ENCODE data around the gene SLC22A4. TPM values are rescaled to one million over a fixed set of nuclear protein-coding genes. Genes with fewer than 3 reads are reported as not detected.

SLC22A4 gene
- polyA plus RNA-seq, 1 experiment = 19.3 TPM

DNA sequence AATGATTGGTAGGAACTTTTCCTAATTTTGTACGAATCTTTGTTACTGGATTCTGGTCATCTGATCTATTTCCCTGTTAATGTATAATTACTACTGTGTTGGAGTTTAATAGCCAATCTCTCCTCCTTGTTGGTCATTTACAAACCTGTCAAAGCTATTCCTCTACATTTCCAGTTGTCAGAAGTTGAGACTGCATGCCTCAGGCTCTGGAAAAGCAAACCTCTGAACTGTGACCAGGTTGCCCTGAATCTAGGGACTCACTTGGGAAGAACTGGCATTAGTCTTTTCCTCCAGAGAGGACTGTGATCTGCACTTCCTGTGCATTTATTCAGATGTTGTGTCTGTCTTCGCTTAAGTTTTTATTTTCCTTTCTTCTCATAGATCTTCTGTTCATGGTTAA, 20.6 kb upstream of the SLC22A4 start:
- TF ChIP-seq, protein P1, sequence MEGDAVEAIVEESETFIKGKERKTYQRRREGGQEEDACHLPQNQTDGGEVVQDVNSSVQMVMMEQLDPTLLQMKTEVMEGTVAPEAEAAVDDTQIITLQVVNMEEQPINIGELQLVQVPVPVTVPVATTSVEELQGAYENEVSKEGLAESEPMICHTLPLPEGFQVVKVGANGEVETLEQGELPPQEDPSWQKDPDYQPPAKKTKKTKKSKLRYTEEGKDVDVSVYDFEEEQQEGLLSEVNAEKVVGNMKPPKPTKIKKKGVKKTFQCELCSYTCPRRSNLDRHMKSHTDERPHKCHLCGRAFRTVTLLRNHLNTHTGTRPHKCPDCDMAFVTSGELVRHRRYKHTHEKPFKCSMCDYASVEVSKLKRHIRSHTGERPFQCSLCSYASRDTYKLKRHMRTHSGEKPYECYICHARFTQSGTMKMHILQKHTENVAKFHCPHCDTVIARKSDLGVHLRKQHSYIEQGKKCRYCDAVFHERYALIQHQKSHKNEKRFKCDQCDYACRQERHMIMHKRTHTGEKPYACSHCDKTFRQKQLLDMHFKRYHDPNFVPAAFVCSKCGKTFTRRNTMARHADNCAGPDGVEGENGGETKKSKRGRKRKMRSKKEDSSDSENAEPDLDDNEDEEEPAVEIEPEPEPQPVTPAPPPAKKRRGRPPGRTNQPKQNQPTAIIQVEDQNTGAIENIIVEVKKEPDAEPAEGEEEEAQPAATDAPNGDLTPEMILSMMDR (IDR thresholded peaks at IDR 0.05; ENCODE audit: insufficient read depth, low read depth, low read length) = no peak
- no peaks in the 10 kb centered on the region for H3K27me3 ChIP-seq (ENCODE audit: control insufficient read depth, insufficient read depth, low read length)
- ChIA-PET CTCF (interaction anchor here (0.5 to 2.6 kb wide), 12 partner anchors 8 to 629 kb away, joined by 3 to 20 read pairs (median 6); partner anchors contain the start of gene SLC22A4), POLR2A (no interaction called here)
- H3K4me3 ChIP-seq (ENCODE audit: low read depth, low read length) = no peak overlapping the region
- DNase-seq (ENCODE audit: low read depth) = no peak
- H3K36me3 ChIP-seq (ENCODE audit: control insufficient read depth, insufficient read depth, low read length) = peaks cover 15% of the 10 kb centered on the region

DNA sequence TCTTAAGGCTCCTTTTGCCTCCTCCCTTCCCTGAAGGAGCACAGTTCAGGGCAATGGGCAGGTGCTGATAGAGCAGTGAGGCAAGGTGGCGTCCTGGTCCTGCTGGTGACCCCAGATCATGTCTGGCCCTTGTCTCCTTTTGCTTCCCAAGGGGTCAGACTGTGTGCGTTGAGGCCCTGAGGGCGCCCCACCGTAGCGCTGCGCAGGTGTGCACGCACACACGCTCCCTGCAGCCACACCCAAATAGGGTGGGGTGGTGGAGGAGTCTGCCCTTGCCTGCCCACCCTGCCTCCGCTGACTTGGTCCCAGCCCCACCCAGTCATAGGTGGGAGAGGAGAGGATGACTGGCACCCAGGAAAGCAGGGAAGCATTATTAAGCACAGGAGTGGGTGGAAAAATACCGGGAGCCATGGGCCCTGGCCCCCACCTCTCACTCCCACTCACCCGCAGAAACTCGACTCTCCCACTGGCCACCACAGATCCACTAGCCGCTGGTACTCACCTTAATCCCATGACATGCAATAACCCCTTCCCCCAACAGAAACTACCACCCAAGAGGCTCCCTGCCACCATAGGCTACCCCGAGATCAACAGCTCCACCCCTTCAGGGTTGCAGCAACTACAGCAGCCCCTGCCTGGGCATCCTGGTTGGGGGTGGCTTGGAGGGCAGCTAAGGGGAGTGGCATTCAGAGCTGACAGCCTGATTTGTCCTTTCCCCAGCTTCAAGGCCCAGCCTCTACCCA, 20.0 kb upstream of the SLC22A4 start:
- CTCF ChIA-PET = interaction anchor here (0.6 to 2.1 kb wide), 5 partner anchors 17 to 231 kb away, joined by 3 to 12 read pairs (median 5); no protein-coding TSS in a partner anchor
- Histone ChIP-seq H3K27me3 (ENCODE audit: control insufficient read depth, insufficient read depth, low read length) (no peaks in the 10 kb centered on the region), H3K36me3 (ENCODE audit: control insufficient read depth, insufficient read depth, low read length) (peaks cover 15% of the 10 kb centered on the region), H3K4me3 (ENCODE audit: low read depth, low read length) (no peak overlapping the region)
- DNase-seq (ENCODE audit: low read depth) = no peak
- TF ChIP-seq, protein P1 (IDR thresholded peaks at IDR 0.05; ENCODE audit: insufficient read depth, low read depth, low read length) = no peak
- POLR2A ChIA-PET = no interaction called here

DNA sequence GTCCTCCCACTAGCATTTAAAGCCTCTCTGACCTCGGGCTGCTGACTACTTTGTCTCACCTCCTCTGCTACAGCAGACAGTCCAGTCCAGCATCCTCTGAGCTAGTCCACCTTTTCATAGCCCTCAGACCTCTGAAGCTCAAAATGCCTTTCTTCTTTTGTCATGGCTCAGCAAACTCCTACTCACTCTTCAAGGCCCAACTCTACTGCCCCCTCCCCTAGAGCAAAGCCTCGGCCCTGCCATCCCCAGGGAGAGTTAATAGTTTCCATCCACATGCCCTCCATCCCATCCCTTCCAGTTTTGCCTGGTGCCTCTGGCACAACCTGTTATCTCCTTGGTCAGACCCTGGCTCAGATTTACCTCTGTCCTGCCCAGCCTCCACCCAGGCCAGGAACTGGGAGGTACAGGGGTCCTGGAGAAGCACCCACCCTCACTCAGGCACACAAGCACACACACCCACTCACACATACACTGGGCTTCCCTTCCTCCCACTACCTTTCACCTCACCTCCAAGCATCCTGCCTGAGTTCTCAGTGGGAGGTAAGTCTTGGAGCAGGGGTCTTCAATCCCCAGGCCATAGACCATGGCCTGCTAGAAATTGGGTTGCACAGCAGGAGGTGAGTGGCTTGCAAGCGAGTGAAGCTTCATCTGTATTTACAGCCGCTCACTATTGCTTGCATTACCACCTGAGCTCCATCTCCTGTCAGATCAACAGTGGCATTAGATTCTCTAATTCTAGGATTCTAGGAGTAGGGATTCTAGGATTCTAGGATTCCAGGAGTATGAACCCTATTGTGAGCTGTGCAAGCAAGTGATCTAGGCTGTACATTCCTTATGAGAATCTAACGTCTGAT, 18.6 kb upstream of the SLC22A4 start:
- H3K27me3 ChIP-seq (ENCODE audit: control insufficient read depth, insufficient read depth, low read length) = no peaks in the 10 kb centered on the region; the same call in 1 of the 2 replicates
- peaks cover 12% of the 10 kb centered on the region for H3K36me3 ChIP-seq (ENCODE audit: control insufficient read depth, insufficient read depth, low read length)
- DNase-seq (ENCODE audit: low read depth) = no peak
- H3K4me3 ChIP-seq (ENCODE audit: low read depth, low read length) = no peak overlapping the region
- POLR2A ChIA-PET = no interaction called here
- TF ChIP-seq, protein P1 (IDR thresholded peaks at IDR 0.05; ENCODE audit: insufficient read depth, low read depth, low read length) = no peak
- CTCF ChIA-PET = interaction anchor here (0.6 to 2.1 kb wide), 4 partner anchors 10 to 225 kb away, joined by 3 to 12 read pairs (median 4); no protein-coding TSS in a partner anchor

DNA sequence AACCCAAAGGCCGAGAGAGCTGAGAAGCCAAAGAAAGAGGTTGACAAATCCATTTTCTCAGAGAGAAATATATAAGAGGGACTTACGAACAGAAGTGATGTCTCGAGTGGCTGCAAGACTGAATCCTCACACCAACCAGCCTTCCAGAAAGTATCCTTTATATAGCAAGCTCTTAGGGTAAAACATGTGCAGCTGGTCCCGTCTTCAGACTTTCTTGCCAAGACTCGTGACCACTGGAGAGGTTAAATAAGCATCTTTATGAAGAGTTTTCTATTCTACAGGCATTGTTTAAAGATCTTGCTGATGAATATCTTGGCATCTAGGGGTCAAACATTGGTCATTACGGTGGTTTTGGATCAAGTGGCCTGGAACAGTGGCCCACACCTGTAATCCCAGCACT, 16.9 kb upstream of the SLC22A4 start:
- ChIA-PET POLR2A (interaction anchor here (1.1 kb wide), 1 partner anchor 17 kb away, joined by 3 read pairs; the partner anchor contains the start of gene SLC22A4), CTCF (no interaction called here)
- TF ChIP-seq, protein P1 (IDR thresholded peaks at IDR 0.05; ENCODE audit: insufficient read depth, low read depth, low read length) = no peak
- H3K4me3 ChIP-seq (ENCODE audit: low read depth, low read length) = no peak overlapping the region
- no peak for DNase-seq (ENCODE audit: low read depth)
- H3K36me3 ChIP-seq (ENCODE audit: control insufficient read depth, insufficient read depth, low read length) = peaks cover 2% of the 10 kb centered on the region
- H3K27me3 ChIP-seq (ENCODE audit: control insufficient read depth, insufficient read depth, low read length) = no peaks in the 10 kb centered on the region; the same call in 1 of the 2 replicates
